ENCODE data around the gene CAMLG.

CAMLG gene

DNA sequence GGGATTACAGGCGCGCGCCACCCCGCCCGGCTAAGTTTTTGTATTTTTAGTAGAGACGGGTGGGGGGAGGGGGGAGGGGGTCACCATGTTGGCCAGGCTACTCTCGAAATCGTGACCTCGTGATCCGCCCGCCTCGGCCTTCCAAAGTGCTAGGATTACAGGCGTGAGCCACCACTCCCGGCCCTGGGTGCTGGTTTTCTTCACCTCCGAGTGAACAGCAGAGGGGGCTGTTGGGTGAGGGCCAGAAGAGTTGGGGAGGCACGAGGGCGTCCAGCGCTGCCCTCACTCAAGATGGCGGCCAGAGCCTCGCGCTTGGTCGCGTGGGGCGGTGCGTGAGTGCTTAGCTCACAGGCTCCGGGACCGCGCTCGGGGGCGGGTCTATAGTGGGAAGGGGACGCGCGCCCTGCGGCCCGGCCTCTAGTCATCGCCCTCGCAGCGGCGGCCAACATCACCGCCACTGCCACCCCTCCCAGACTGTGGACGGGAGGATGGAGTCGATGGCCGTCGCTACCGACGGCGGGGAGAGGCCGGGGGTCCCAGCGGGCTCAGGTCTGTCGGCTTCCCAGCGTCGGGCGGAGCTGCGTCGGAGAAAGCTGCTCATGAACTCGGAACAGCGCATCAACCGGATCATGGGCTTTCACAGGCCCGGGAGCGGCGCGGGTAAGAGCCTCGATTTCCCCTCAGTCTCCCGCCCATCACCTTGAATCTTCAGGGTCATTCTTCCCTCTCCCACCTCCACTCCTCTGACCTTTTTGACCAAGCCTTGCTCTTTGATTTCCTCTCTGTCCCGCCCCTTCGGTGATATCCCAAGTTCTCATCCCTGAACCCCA is at the start of gene CAMLG (continued):
- TF ChIP-seq, protein P1, sequence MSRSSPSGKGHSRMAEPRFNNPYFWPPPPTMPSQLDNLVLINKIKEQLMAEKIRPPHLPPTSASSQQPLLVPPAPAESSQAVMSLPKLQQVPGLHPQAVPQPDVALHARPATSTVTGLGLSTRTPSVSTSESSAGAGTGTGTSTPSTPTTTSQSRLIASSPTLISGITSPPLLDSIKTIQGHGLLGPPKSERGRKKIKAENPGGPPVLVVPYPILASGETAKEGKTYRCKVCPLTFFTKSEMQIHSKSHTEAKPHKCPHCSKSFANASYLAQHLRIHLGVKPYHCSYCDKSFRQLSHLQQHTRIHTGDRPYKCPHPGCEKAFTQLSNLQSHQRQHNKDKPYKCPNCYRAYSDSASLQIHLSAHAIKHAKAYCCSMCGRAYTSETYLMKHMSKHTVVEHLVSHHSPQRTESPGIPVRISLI (tag by site-specific recombination; IDR thresholded peaks at IDR 0.05), result peak; percentile 53; the same call in 1 of the 2 replicates
- TF ChIP-seq ZNF302 (tag by site-specific recombination; IDR thresholded peaks at IDR 0.05; ENCODE audit: low read depth) (no peak), ZNF157 (tag by site-specific recombination; IDR thresholded peaks at IDR 0.05) (no peak), ZNF140 (tag by site-specific recombination; IDR thresholded peaks at IDR 0.05) (no peak), PRDM1 (tag by site-specific recombination; IDR thresholded peaks at IDR 0.05) (no peak), ZNF626 (tag by site-specific recombination; IDR thresholded peaks at IDR 0.05) (no peak), ZNF830 (tag by site-specific recombination; IDR thresholded peaks at IDR 0.05; ENCODE audit: low read depth) (no peak), ZNF391 (tag by site-specific recombination; IDR thresholded peaks at IDR 0.05; ENCODE audit: borderline replicate concordance, low read depth) (0 out of 2 replicates have a peak, but pooled peaks have one; percentile 25), GFI1B (tag by site-specific recombination; IDR thresholded peaks at IDR 0.05) (no peak), ZNF785 (tag by site-specific recombination; IDR thresholded peaks at IDR 0.05) (no peak; the same call in 1 of the 2 replicates), KLF10 (tag by site-specific recombination; IDR thresholded peaks at IDR 0.05) (no peak), ZNF48 (tag by site-specific recombination; IDR thresholded peaks at IDR 0.05) (no peak), ZNF555 (tag by site-specific recombination; conservative IDR thresholded peaks at IDR 0.05) (no peak), ZNF211 (tag by site-specific recombination; IDR thresholded peaks at IDR 0.05; ENCODE audit: low read depth) (no peak), ZNF174 (tag by site-specific recombination; IDR thresholded peaks at IDR 0.05) (no peak)
- TF ChIP-seq, protein P2, sequence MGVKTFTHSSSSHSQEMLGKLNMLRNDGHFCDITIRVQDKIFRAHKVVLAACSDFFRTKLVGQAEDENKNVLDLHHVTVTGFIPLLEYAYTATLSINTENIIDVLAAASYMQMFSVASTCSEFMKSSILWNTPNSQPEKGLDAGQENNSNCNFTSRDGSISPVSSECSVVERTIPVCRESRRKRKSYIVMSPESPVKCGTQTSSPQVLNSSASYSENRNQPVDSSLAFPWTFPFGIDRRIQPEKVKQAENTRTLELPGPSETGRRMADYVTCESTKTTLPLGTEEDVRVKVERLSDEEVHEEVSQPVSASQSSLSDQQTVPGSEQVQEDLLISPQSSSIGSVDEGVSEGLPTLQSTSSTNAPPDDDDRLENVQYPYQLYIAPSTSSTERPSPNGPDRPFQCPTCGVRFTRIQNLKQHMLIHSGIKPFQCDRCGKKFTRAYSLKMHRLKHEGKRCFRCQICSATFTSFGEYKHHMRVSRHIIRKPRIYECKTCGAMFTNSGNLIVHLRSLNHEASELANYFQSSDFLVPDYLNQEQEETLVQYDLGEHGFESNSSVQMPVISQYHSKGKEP (tag by site-specific recombination; IDR thresholded peaks at IDR 0.05), result no peak
- TF ChIP-seq, protein P3, sequence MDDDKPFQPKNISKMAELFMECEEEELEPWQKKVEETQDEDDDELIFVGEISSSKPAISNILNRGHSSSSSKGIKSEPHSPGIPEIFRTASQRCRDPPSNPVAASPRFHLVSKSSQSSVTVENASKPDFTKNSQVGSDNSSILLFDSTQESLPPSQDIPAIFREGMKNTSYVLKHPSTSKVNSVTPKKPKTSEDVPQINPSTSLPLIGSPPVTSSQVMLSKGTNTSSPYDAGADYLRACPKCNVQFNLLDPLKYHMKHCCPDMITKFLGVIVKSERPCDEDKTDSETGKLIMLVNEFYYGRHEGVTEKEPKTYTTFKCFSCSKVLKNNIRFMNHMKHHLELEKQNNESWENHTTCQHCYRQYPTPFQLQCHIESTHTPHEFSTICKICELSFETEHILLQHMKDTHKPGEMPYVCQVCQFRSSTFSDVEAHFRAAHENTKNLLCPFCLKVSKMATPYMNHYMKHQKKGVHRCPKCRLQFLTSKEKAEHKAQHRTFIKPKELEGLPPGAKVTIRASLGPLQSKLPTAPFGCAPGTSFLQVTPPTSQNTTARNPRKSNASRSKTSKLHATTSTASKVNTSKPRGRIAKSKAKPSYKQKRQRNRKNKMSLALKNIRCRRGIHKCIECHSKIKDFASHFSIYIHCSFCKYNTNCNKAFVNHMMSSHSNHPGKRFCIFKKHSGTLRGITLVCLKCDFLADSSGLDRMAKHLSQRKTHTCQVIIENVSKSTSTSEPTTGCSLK (tag by site-specific recombination; IDR thresholded peaks at IDR 0.05), result no peak
- TF ChIP-seq, protein P4, sequence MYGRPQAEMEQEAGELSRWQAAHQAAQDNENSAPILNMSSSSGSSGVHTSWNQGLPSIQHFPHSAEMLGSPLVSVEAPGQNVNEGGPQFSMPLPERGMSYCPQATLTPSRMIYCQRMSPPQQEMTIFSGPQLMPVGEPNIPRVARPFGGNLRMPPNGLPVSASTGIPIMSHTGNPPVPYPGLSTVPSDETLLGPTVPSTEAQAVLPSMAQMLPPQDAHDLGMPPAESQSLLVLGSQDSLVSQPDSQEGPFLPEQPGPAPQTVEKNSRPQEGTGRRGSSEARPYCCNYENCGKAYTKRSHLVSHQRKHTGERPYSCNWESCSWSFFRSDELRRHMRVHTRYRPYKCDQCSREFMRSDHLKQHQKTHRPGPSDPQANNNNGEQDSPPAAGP (tag by site-specific recombination; IDR thresholded peaks at IDR 0.05), result peak; percentile 94
- TF ChIP-seq, protein P5, sequence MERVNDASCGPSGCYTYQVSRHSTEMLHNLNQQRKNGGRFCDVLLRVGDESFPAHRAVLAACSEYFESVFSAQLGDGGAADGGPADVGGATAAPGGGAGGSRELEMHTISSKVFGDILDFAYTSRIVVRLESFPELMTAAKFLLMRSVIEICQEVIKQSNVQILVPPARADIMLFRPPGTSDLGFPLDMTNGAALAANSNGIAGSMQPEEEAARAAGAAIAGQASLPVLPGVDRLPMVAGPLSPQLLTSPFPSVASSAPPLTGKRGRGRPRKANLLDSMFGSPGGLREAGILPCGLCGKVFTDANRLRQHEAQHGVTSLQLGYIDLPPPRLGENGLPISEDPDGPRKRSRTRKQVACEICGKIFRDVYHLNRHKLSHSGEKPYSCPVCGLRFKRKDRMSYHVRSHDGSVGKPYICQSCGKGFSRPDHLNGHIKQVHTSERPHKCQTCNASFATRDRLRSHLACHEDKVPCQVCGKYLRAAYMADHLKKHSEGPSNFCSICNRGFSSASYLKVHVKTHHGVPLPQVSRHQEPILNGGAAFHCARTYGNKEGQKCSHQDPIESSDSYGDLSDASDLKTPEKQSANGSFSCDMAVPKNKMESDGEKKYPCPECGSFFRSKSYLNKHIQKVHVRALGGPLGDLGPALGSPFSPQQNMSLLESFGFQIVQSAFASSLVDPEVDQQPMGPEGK (tag by site-specific recombination; IDR thresholded peaks at IDR 0.05), result peak; percentile 98
- TF ChIP-seq, protein P6, sequence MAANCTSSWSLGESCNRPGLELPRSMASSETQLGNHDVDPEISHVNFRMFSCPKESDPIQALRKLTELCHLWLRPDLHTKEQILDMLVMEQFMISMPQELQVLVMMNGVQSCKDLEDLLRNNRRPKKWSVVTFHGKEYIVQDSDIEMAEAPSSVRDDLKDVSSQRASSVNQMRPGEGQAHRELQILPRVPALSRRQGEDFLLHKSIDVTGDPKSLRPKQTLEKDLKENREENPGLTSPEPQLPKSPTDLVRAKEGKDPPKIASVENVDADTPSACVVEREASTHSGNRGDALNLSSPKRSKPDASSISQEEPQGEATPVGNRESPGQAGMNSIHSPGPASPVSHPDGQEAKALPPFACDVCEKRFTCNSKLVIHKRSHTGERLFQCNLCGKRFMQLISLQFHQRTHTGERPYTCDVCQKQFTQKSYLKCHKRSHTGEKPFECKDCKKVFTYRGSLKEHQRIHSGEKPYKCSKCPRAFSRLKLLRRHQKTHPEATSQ (tag by site-specific recombination; IDR thresholded peaks at IDR 0.05), result peak; percentile 27; the same call in 1 of the 2 replicates
- TF ChIP-seq, protein P7, sequence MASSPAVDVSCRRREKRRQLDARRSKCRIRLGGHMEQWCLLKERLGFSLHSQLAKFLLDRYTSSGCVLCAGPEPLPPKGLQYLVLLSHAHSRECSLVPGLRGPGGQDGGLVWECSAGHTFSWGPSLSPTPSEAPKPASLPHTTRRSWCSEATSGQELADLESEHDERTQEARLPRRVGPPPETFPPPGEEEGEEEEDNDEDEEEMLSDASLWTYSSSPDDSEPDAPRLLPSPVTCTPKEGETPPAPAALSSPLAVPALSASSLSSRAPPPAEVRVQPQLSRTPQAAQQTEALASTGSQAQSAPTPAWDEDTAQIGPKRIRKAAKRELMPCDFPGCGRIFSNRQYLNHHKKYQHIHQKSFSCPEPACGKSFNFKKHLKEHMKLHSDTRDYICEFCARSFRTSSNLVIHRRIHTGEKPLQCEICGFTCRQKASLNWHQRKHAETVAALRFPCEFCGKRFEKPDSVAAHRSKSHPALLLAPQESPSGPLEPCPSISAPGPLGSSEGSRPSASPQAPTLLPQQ (tag by site-specific recombination; IDR thresholded peaks at IDR 0.05), result peak; percentile 76
- TF ChIP-seq, protein P8, sequence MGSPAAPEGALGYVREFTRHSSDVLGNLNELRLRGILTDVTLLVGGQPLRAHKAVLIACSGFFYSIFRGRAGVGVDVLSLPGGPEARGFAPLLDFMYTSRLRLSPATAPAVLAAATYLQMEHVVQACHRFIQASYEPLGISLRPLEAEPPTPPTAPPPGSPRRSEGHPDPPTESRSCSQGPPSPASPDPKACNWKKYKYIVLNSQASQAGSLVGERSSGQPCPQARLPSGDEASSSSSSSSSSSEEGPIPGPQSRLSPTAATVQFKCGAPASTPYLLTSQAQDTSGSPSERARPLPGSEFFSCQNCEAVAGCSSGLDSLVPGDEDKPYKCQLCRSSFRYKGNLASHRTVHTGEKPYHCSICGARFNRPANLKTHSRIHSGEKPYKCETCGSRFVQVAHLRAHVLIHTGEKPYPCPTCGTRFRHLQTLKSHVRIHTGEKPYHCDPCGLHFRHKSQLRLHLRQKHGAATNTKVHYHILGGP (tag by site-specific recombination; IDR thresholded peaks at IDR 0.05), result no peak
- TF ChIP-seq, protein P9, sequence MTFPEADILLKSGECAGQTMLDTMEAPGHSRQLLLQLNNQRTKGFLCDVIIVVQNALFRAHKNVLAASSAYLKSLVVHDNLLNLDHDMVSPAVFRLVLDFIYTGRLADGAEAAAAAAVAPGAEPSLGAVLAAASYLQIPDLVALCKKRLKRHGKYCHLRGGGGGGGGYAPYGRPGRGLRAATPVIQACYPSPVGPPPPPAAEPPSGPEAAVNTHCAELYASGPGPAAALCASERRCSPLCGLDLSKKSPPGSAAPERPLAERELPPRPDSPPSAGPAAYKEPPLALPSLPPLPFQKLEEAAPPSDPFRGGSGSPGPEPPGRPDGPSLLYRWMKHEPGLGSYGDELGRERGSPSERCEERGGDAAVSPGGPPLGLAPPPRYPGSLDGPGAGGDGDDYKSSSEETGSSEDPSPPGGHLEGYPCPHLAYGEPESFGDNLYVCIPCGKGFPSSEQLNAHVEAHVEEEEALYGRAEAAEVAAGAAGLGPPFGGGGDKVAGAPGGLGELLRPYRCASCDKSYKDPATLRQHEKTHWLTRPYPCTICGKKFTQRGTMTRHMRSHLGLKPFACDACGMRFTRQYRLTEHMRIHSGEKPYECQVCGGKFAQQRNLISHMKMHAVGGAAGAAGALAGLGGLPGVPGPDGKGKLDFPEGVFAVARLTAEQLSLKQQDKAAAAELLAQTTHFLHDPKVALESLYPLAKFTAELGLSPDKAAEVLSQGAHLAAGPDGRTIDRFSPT (tag by site-specific recombination; IDR thresholded peaks at IDR 0.05), result peak; percentile 72
